Nucleus accumbens (tissue), 56 donors: ENCODE data around the gene BPHL.
"Not testable (repeated sequence)": the region's sequence is repeated elsewhere in the genome, so short reads cannot be mapped to it uniquely, and the experiment has no call there.

Experiments used
- DNase-seq, 56 donors: peaks; one replicate each; lab custom pipeline; 2025; lab: John Stamatoyannopoulos, UW

Gene BPHL

GRCh38 chr6:3175715-3176402 is 57.3 kb downstream of the BPHL start:
- no peak for DNase-seq

- peak in 31 of 56 donors; percentile 5 to 71 (median 21) for DNase-seq
Observed at GRCh38 chr6:3176562-3177355, 58.2 kb downstream of the BPHL start.

- DNase-seq: not testable (repeated sequence)
Observed at GRCh38 chr6:3178666-3179065, 60.2 kb downstream of the BPHL start.

- DNase-seq: not testable (repeated sequence)
Observed at GRCh38 chr6:3179945-3180344, 61.4 kb downstream of the BPHL start.

- DNase-seq: no peak
Observed at GRCh38 chr6:3181105-3181504, 62.6 kb downstream of the BPHL start.

DNA sequence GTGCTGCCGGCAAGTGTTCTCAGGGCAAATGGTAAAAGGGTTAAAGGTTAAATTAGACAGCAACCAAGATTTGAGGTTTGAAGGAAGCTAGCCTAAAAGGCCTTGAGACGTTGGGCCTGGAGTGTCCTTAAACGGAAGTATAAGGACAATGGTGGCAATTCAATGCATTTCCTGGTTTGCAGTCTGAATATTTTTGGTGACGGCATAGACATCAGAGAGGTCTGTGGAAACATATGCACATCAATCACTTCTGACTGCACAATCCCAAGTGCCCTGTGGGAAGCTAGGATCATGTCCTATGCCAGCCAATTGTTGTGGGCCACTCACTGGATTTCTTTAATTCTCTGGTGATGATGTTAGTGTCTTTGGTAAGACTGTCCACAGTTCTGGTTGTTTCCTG is 64.6 kb downstream of the BPHL start:
- no peak for DNase-seq

- no peak for DNase-seq
Observed at GRCh38 chr6:3186974-3187382, 68.5 kb downstream of the BPHL start.

GRCh38 chr6:3188262-3188661 is 69.8 kb downstream of the BPHL start:
- no peak for DNase-seq

- DNase-seq: not testable (repeated sequence)
Observed at GRCh38 chr6:3189192-3189591, 70.7 kb downstream of the BPHL start.

GRCh38 chr6:3190056-3190455 is 71.5 kb downstream of the BPHL start:
- no peak for DNase-seq

GRCh38 chr6:3190779-3191178 is 72.3 kb downstream of the BPHL start:
- no peak for DNase-seq

GRCh38 chr6:3193102-3193849 is 74.8 kb downstream of the BPHL start:
- DNase-seq: peak in 26 of 56 donors; percentile 3 to 40 (median 12)

- peak in 54 of 56 donors; percentile 9 to 93 (median 66) for DNase-seq
Observed at GRCh38 chr6:3194535-3195419, 76.3 kb downstream of the BPHL start.

DNA sequence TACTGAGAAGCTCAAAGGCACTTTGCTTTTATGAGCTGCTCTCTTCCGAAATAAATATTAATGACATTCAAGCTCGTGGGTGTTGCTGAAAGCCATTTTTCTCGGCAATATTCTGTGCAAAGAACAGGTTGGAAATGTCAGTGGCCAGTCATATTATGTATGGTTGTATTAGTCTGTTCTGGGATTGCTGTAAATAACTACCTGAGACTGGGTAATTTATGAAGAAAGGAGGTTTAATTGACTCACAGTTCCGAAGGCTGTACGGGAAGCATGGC is 76.8 kb downstream of the BPHL start:
- no peak for DNase-seq

DNA sequence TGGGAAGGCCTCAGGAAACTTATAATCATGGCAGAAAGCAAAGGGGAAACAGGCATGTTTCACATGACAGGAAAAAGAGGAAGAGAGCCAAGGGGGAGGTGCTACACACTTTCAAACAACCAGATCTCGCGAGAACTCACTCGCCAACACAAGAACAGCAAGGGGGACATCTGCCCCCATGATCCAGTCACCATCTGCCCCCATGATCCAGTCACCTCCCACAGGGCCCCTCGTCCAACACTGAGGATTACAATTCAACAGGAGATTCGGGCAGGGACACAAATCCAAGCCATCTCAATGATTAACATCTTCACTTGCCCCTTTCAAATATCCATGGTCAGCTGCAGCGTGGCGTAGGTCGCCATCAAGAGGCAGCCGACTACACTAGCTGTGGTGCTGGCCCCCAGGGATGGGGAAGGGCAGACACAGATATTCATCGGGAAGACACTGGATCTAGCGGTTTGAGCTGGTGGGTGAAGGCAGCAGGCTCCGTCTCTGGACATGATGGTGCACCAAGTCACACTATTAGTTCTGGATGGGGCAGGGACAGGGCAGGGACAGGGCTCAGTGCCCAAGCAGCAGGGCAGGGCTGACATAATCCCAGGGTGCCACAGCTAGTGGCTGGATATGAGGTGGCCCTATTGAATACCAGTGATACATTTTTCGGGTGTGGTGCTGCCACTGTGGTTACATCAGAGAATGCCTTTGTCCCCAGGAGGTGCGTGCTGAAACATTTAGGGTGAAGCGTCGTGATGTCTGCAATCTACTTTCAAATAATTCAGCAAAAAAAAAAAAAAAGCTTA is 77.4 kb downstream of the BPHL start:
- peak in 44 of 56 donors; percentile 15 to 74 (median 46) for DNase-seq

DNA sequence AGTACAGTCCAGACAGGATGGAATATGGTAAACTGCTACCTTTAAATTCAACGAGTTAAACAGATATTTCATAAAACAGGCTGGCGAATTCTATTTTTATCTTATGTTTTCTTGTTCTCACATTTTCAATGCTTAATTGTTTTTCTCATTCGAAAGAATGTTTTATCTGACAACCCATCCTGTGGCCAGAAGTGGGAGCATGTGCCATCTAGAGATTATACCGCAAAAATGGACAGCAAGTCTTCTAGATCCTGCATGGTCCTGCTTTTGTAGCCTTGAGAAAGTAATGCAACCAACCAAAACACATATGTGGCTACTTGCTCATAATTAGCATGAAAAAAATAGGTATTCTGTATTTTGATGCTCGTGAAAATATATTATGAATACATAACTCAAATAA is 78.3 kb downstream of the BPHL start:
- no peak for DNase-seq

- DNase-seq: not testable (repeated sequence)
Observed at GRCh38 chr6:3197734-3198133, 79.2 kb downstream of the BPHL start.

DNA sequence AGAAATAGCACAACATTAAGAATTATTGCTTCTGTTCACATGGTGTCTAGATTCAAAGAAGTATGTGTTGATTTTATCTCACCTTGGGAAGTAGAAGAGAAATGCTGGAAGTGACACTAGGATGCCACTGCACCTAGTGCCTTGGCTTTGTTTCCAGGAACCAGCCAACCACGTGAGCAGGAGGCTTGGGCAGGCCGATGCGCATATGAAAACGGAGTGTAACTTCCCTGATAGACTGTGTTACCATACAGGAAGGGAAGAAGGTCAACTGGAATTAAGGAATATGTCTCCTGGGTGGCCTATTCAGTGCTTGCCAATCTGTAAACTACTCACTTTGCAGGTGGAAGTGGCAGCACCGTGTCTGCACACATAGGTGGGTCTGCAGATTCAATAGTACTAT is 80.9 kb downstream of the BPHL start:
- DNase-seq: no peak

DNA sequence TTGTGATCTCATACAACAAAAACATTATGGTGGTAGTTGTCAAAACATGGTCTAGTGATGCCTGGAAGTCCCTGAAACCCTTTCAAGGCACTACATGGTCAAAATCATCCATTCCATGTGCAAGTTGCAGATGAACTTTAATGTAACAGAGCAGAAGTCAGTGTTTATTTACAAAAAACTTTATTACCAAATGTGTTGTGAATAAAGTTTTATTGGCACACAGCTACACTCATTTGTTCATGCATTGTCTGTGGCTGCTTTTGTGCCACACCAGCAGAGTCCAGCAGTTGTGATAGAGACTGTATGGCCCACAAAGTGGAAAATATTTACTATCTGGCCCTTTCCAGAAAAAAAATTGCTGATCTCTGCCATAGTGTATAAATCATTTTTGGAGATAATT is 82.2 kb downstream of the BPHL start:
- DNase-seq: no peak

DNA sequence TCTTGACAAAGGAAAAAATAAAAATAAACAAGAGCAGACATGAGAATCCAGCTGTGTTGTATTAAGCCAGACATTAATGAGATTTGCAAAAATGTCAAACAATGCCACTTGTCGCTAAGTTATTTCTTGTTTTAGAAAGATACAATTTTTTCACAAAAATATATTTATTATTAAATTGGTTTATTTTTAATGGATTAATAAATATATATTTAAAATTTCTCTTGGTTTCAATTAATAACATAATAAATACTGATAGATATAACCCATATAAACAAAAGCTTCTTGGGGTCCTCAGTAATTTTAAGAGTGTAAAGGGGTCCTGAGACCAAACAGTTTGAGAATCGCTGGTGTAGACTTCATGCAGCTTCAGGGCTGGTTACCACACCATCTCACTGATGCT is 82.9 kb downstream of the BPHL start:
- DNase-seq: no peak
